Measurements from ENCODE around the gene SEMA6D. TPM values are rescaled to one million over a fixed set of nuclear protein-coding genes. Genes with fewer than 3 reads are reported as not detected.

SEMA6D gene
- total RNA-seq, 1 experiment from 2014 or later: 0.03 TPM

- in situ Hi-C loops (cut with HindIII; ENCODE audit: low pct_unique_long_range_greater_than_20kb, low sequenced_read_pairs) (no loop called here), intact Hi-C loops (cut with micrococcal nuclease; ENCODE audit: unreplicated experiment) (no loop called here)
- DNase-seq (ENCODE audit: low read depth, low spot score) (no peak), ATAC-seq (no peak)
- CTCF ChIA-PET: no interaction called here
- no TSS peak for BruUV-seq (replicated peaks)
- Histone ChIP-seq H3K27ac (ENCODE audit: low read length) (no peak overlapping the region), H3K27me3 (ENCODE audit: control insufficient read depth, insufficient read depth, low read length) (no peaks in the 10 kb centered on the region), H3K36me3 (ENCODE audit: control insufficient read depth, insufficient read depth, low read length) (no peaks in the 10 kb centered on the region), H3K9me3 (ENCODE audit: control insufficient read depth, insufficient read depth, low read depth, low read length) (no peaks in the 10 kb centered on the region), H3K4me3 (ENCODE audit: low read depth in 2 of 2, low read length in 2 of 2) (no peak overlapping the region), H3K4me1 (ENCODE audit: control insufficient read depth, insufficient read depth, low read length) (no peaks in the 10 kb centered on the region)
- POLR2A ChIA-PET: no interaction called here
- TF ChIP-seq POLR2AphosphoS5 (IDR thresholded peaks at IDR 0.05; ENCODE audit: low read depth, low read length) (no peak), SIN3A (IDR thresholded peaks at IDR 0.05; ENCODE audit: borderline replicate concordance, insufficient read depth, low read depth, low read length) (no peak), TCF7L2 (IDR thresholded peaks at IDR 0.05; ENCODE audit: low read depth, low read length) (no peak), CTCF (IDR thresholded peaks at IDR 0.05) (no peak)
- TF ChIP-seq, protein P1, sequence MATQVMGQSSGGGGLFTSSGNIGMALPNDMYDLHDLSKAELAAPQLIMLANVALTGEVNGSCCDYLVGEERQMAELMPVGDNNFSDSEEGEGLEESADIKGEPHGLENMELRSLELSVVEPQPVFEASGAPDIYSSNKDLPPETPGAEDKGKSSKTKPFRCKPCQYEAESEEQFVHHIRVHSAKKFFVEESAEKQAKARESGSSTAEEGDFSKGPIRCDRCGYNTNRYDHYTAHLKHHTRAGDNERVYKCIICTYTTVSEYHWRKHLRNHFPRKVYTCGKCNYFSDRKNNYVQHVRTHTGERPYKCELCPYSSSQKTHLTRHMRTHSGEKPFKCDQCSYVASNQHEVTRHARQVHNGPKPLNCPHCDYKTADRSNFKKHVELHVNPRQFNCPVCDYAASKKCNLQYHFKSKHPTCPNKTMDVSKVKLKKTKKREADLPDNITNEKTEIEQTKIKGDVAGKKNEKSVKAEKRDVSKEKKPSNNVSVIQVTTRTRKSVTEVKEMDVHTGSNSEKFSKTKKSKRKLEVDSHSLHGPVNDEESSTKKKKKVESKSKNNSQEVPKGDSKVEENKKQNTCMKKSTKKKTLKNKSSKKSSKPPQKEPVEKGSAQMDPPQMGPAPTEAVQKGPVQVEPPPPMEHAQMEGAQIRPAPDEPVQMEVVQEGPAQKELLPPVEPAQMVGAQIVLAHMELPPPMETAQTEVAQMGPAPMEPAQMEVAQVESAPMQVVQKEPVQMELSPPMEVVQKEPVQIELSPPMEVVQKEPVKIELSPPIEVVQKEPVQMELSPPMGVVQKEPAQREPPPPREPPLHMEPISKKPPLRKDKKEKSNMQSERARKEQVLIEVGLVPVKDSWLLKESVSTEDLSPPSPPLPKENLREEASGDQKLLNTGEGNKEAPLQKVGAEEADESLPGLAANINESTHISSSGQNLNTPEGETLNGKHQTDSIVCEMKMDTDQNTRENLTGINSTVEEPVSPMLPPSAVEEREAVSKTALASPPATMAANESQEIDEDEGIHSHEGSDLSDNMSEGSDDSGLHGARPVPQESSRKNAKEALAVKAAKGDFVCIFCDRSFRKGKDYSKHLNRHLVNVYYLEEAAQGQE (IDR thresholded peaks at IDR 0.05; ENCODE audit: insufficient read depth in 1 of 2, low read depth in 2 of 2, low read length in 1 of 2): no peak
Measured at GRCh38 chr15:47781527-47781926, 64.2 kb downstream of the SEMA6D start.

DNA sequence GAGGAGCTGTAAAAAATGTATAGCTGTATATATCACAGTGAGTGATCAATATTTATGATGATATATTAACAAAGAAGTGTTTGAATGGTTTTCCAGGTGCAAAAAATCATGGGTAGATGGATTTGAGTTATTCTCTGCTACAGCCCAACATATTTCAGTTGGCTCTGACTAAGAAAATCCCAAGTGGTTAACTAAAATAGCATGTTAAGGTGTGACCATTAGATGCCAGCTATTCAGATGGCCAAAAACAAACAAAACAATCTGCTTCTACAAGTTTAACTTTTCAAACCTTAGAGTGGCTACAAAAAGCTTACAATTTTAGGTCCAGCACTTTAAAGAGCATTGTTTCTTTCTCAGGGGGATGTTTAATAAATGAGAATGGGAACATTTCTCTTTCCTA, 67.5 kb downstream of the SEMA6D start:
- intact Hi-C loops (cut with micrococcal nuclease; ENCODE audit: unreplicated experiment) (no loop called here), in situ Hi-C loops (cut with HindIII; ENCODE audit: low pct_unique_long_range_greater_than_20kb, low sequenced_read_pairs) (no loop called here)
- H3K4me3 ChIP-seq (ENCODE audit: low read depth in 2 of 2, low read length in 2 of 2): no peak overlapping the region
- H3K4me1 ChIP-seq (ENCODE audit: control insufficient read depth, insufficient read depth, low read length): no peaks in the 10 kb centered on the region
- no TSS peak for BruUV-seq (replicated peaks)
- H3K27ac ChIP-seq (ENCODE audit: low read length): no peak overlapping the region
- POLR2A ChIA-PET: no interaction called here
- no peak for ATAC-seq
- TF ChIP-seq, protein P1 (IDR thresholded peaks at IDR 0.05; ENCODE audit: insufficient read depth in 1 of 2, low read depth in 2 of 2, low read length in 1 of 2): no peak
- no peak for TF ChIP-seq TCF7L2 (IDR thresholded peaks at IDR 0.05; ENCODE audit: low read depth, low read length)
- no peak for TF ChIP-seq CTCF (IDR thresholded peaks at IDR 0.05)
- no peak for TF ChIP-seq POLR2AphosphoS5 (IDR thresholded peaks at IDR 0.05; ENCODE audit: low read depth, low read length)
- no peak for TF ChIP-seq SIN3A (IDR thresholded peaks at IDR 0.05; ENCODE audit: borderline replicate concordance, insufficient read depth, low read depth, low read length)
- DNase-seq (ENCODE audit: low read depth, low spot score): no peak
- no peaks in the 10 kb centered on the region for H3K9me3 ChIP-seq (ENCODE audit: control insufficient read depth, insufficient read depth, low read depth, low read length)
- CTCF ChIA-PET: interaction anchor here (0.5 kb wide), 1 partner anchor 67 kb away, joined by 3 read pairs; no protein-coding TSS in a partner anchor
- no peaks in the 10 kb centered on the region for H3K27me3 ChIP-seq (ENCODE audit: control insufficient read depth, insufficient read depth, low read length)
- H3K36me3 ChIP-seq (ENCODE audit: control insufficient read depth, insufficient read depth, low read length): no peaks in the 10 kb centered on the region

All from Panc1 (cell line).